IMR-90 (cell line): ENCODE measurements around the gene WNT4. TPM values are rescaled to one million over a fixed set of nuclear protein-coding genes. Genes with fewer than 3 reads are reported as not detected.

ENCODE experiments used
- ATAC-seq: fragments of 200-7000 bp; cut with Tn5 transposase; 2 replicates; pipeline ENCODE4 v1.9.1; 2020; ENCODE audit warnings: low read depth, mild to moderate bottlenecking, moderate library complexity
- BruUV-seq: library from RNA; stranded (reverse); fragments of 400-500 nt; replicated peaks from 2 replicates; lab custom pipeline; 2021; lab: Mats Ljungman, UMichigan
- CTCF ChIA-PET: fragments of 300-600 bp; formaldehyde crosslinking; extraction: SDS; loops from one replicate; lab custom pipeline; 2021; ENCODE audit warnings: antibody characterized with exemption; lab: Yijun Ruan, JAX
- POLR2A ChIA-PET: fragments of 300-600 bp; sonication (Branson Sonifier 250); formaldehyde crosslinking; loops from one replicate; lab custom pipeline; 2022; ENCODE audit warnings: antibody characterized with exemption; ENCODE audit not compliant: unreplicated experiment; lab: Charles Lee
- DNase-seq: peaks from one replicate; pipeline ENCODE4 v3.0.0; 2013
- H2AFZ ChIP-seq: replicated peaks from 2 replicates; pipeline ENCODE3; 2013; ENCODE audit warnings: low read length, mild to moderate bottlenecking; ENCODE audit not compliant: poor library complexity
- H2AK5ac ChIP-seq: 2 replicates; pipeline ENCODE4 v1.6.1; 2013; ENCODE audit warnings: low read depth, low read length, inconsistent platforms
- H2AK9ac ChIP-seq: replicated peaks from 2 replicates; pipeline ENCODE3; 2013; ENCODE audit warnings: mild to moderate bottlenecking, low read depth, low read length, moderate library complexity; ENCODE audit not compliant: poor library complexity
- H2BK120ac ChIP-seq: 2 replicates; pipeline ENCODE4 v1.6.1; 2013; ENCODE audit warnings: low read depth, low read length, inconsistent platforms
- H2BK15ac ChIP-seq: 3 replicates; pipeline ENCODE4 v1.6.1; 2013; ENCODE audit warnings: low read depth, low read length, inconsistent platforms
- H2BK20ac ChIP-seq: 2 replicates; pipeline ENCODE4 v1.6.1; 2013; ENCODE audit warnings: low read depth, mild to moderate bottlenecking, inconsistent platforms, low read length, moderate library complexity
- H2BK5ac ChIP-seq: 2 replicates; pipeline ENCODE4 v1.6.1; 2013; ENCODE audit warnings: mild to moderate bottlenecking, low read depth, low read length, inconsistent platforms; ENCODE audit not compliant: poor library complexity, severe bottlenecking
- H3K14ac ChIP-seq: replicated peaks from 2 replicates; pipeline ENCODE4 v1.6.1; 2013; ENCODE audit warnings: low read depth, low read length, inconsistent platforms
- H3K18ac ChIP-seq: 2 replicates; pipeline ENCODE4 v1.6.1; 2013; ENCODE audit warnings: low read depth, low read length, control low read depth
- H3K23ac ChIP-seq: 2 replicates; pipeline ENCODE4 v1.6.1; 2013; ENCODE audit warnings: low read depth, low read length, inconsistent platforms
- H3K27ac ChIP-seq: 2 replicates; pipeline ENCODE4 v1.5.1; 2013; ENCODE audit warnings: mild to moderate bottlenecking, control low read depth, low read length; ENCODE audit not compliant: insufficient read depth
- H3K27me3 ChIP-seq: 2 replicates; pipeline ENCODE4 v1.6.1; 2013; ENCODE audit warnings: low read length; ENCODE audit not compliant: control insufficient read depth, insufficient read depth
- H3K36me3 ChIP-seq: 2 replicates; pipeline ENCODE4 v1.6.1; 2013; ENCODE audit warnings: low read length, mixed read lengths; ENCODE audit not compliant: control insufficient read depth, insufficient read depth
- H3K4ac ChIP-seq: 2 replicates; pipeline ENCODE4 v1.6.1; 2013; ENCODE audit warnings: low read depth, low read length, inconsistent platforms
- H3K4me1 ChIP-seq: 2 replicates; pipeline ENCODE4 v1.6.1; 2013; ENCODE audit warnings: low read length, mixed read lengths; ENCODE audit not compliant: control insufficient read depth, insufficient read depth
- H3K4me2 ChIP-seq: 2 replicates; pipeline ENCODE4 v1.6.1; 2013; ENCODE audit warnings: low read depth, mild to moderate bottlenecking, control low read depth, low read length, moderate library complexity
- H3K4me3 ChIP-seq: 2 replicates; pipeline ENCODE4 v1.5.1; 2013; ENCODE audit warnings: low read depth, mild to moderate bottlenecking, control low read depth, low read length, moderate library complexity; ENCODE audit not compliant: insufficient read depth
- H3K56ac ChIP-seq: 2 replicates; pipeline ENCODE4 v1.6.1; 2013; ENCODE audit warnings: low read length, inconsistent platforms; ENCODE audit not compliant: insufficient read depth; ENCODE audit errors: extremely low read depth
- H3K79me1 ChIP-seq, 2 experiments: 2 replicates each; pipeline ENCODE4 v1.6.1; 2013; ENCODE audit warnings: low read length in 2 of 2, inconsistent platforms in 1 of 2, low read depth in 1 of 2
- H3K9ac ChIP-seq: 2 replicates; pipeline ENCODE4 v1.6.1; 2013; ENCODE audit warnings: low read depth, low read length, control low read depth
- H3K9me1 ChIP-seq: 2 replicates; pipeline ENCODE4 v1.6.1; 2013; ENCODE audit warnings: low read length, inconsistent platforms; ENCODE audit not compliant: insufficient read depth
- H3K9me3 ChIP-seq: 2 replicates; pipeline ENCODE4 v1.6.1; 2013; ENCODE audit warnings: low read length; ENCODE audit not compliant: control insufficient read depth, insufficient read depth
- H4K20me1 ChIP-seq: 2 replicates; pipeline ENCODE4 v1.6.1; 2013; ENCODE audit warnings: low read length, inconsistent platforms; ENCODE audit not compliant: insufficient read depth
- H4K5ac ChIP-seq: 2 replicates; pipeline ENCODE4 v1.6.1; 2013; ENCODE audit warnings: mild to moderate bottlenecking, low read depth, low read length, control low read depth
- H4K8ac ChIP-seq, 2 experiments: 2 replicates each; pipeline ENCODE4 v1.6.1; 2013; ENCODE audit warnings: low read depth in 2 of 2, low read length in 2 of 2, control low read depth in 1 of 2, inconsistent platforms in 1 of 2
- H4K91ac ChIP-seq: 2 replicates; pipeline ENCODE4 v1.6.1; 2013; ENCODE audit warnings: low read depth, low read length, inconsistent platforms; ENCODE audit not compliant: insufficient read depth
- BHLHE40 ChIP-seq: fragments of 150-350 bp; IDR thresholded peaks from 2 replicates; pipeline ENCODE4 v1.6.1; 2016; ENCODE audit warnings: mild to moderate bottlenecking, low read depth, low read length
- CEBPB ChIP-seq: IDR thresholded peaks from 2 replicates; pipeline ENCODE4 v1.6.1; 2012; ENCODE audit warnings: low read depth, low read length, improper control_type of control experiment
- CHD1 ChIP-seq: IDR thresholded peaks from 2 replicates; pipeline ENCODE4 v1.6.1; 2012; ENCODE audit warnings: low read depth, low read length, improper control_type of control experiment
- CTCF ChIP-seq: conservative IDR thresholded peaks from 2 replicates; pipeline ENCODE4 v1.5.1; 2012; ENCODE audit warnings: mild to moderate bottlenecking, low read depth, low read length, improper control_type of control experiment
- ELK1 ChIP-seq: fragments of 150-350 bp; IDR thresholded peaks from 2 replicates; pipeline ENCODE4 v1.6.1; 2016; ENCODE audit warnings: low read depth, mild to moderate bottlenecking, low read length, moderate library complexity, borderline replicate concordance
- FOS ChIP-seq: fragments of 150-350 bp; IDR thresholded peaks from 2 replicates; pipeline ENCODE4 v1.6.1; 2016; ENCODE audit warnings: low read depth, low read length
- MAFK ChIP-seq: IDR thresholded peaks from 2 replicates; pipeline ENCODE4 v1.6.1; 2012; ENCODE audit warnings: low read depth, low read length, improper control_type of control experiment
- MAZ ChIP-seq: IDR thresholded peaks from 2 replicates; pipeline ENCODE4 v1.6.1; 2012; ENCODE audit warnings: low read depth, mild to moderate bottlenecking, low read length, improper control_type of control experiment, moderate library complexity, borderline replicate concordance
- MXI1 ChIP-seq: IDR thresholded peaks from 2 replicates; pipeline ENCODE4 v1.6.1; 2012; ENCODE audit warnings: low read depth, mild to moderate bottlenecking, low read length, moderate library complexity, borderline replicate concordance
- NFE2L2 ChIP-seq: fragments of 150-350 bp; IDR thresholded peaks from 2 replicates; pipeline ENCODE4 v1.6.1; 2016; ENCODE audit warnings: low read depth, mild to moderate bottlenecking, low read length
- POLR2A ChIP-seq: IDR thresholded peaks from 2 replicates; pipeline ENCODE4 v1.6.1; 2012; ENCODE audit warnings: mild to moderate bottlenecking, low read depth, low read length
- RAD21 ChIP-seq: IDR thresholded peaks from 2 replicates; pipeline ENCODE4 v1.6.1; 2012; ENCODE audit warnings: low read length, improper control_type of control experiment
- RCOR1 ChIP-seq: IDR thresholded peaks from 2 replicates; pipeline ENCODE4 v1.6.1; 2012; ENCODE audit warnings: mild to moderate bottlenecking, low read length, improper control_type of control experiment; ENCODE audit not compliant: insufficient replicate concordance
- RFX5 ChIP-seq: IDR thresholded peaks from 2 replicates; pipeline ENCODE4 v1.8.0; 2012; ENCODE audit warnings: low read depth, mild to moderate bottlenecking, low read length, moderate library complexity
- SMC3 ChIP-seq: fragments of 150-350 bp; IDR thresholded peaks from 2 replicates; pipeline ENCODE4 v1.6.1; 2016; ENCODE audit warnings: low read depth, mild to moderate bottlenecking, antibody characterized with exemption, low read length, moderate library complexity
- USF2 ChIP-seq: fragments of 150-350 bp; IDR thresholded peaks from 2 replicates; pipeline ENCODE4 v1.6.1; 2017; ENCODE audit warnings: mild to moderate bottlenecking, antibody characterized with exemption, low read length, low read depth
- WGBS, 2 experiments: methylation state at CpG; one replicate each; pipeline versions ENCODE4 v1.1.5 to v1.1.7; 2013; ENCODE audit warnings: missing lambda C conversion rate in 2 of 2; ENCODE audit not compliant: insufficient read length in 1 of 2; ENCODE audit errors: extremely low coverage in 2 of 2; 5-methylcytosine and 5-hydroxymethylcytosine counted together
- dilution Hi-C: fragments of 300-500 bp; cut with HindIII; formaldehyde crosslinking; loops from one replicate; pipeline ENCODE4 v1.14.3; 2018; ENCODE audit warnings: low sequenced_read_pairs; ENCODE audit not compliant: unreplicated experiment
- in situ Hi-C: fragments of 300-500 bp; cut with MboI; formaldehyde crosslinking; loops from 3 replicates; pipeline ENCODE4 v1.14.3; 2019; ENCODE audit warnings: low sequenced_read_pairs, inconsistent platforms, mixed read lengths
- intact Hi-C: fragments of 100-400 bp; cut with micrococcal nuclease; formaldehyde crosslinking; loops from 2 replicates; pipeline ENCODE4 v1.10.0; 2022
- polyA plus RNA-seq, 3 experiments: library from polyadenylated mRNA; depleted of rRNA; stranded (reverse); fragments of >200 nt; gene quantifications; 2 replicates each; pipeline ENCODE4 v1.2.3, GENCODE V29; 2012; ENCODE audit warnings: low replicate concordance in 1 of 3
- total RNA-seq: library from RNA; depleted of rRNA; stranded (reverse); fragments of >200 nt; gene quantifications from 2 replicates; pipeline ENCODE4 v1.2.3, GENCODE V29; 2012

WNT4 gene
- total and polyA plus RNA-seq, 2 of the 4 experiments (the other 2 are of a cell fraction) = not detected

GRCh38 chr1:22128392-22128791 is 14.5 kb downstream of the WNT4 start:
- no peak overlapping the region for H3K4me3 ChIP-seq
- H3K4me1 ChIP-seq = peaks cover 4% of the 10 kb centered on the region
- H2BK120ac ChIP-seq = no peak overlapping the region
- no peak overlapping the region for H4K5ac ChIP-seq
- peaks cover 0 to 7% of the 10 kb centered on the region in 2 experiments; a peak in 2 of 4 replicates for H3K79me1 ChIP-seq
- no peak overlapping the region for H4K8ac ChIP-seq
- no peak overlapping the region for H3K4ac ChIP-seq
- ChIA-PET POLR2A (interaction anchor here (0.6 kb wide), 1 partner anchor 19 kb away, joined by 7 read pairs; no protein-coding TSS in a partner anchor), CTCF (no interaction called here)
- H3K9ac ChIP-seq = no peak overlapping the region
- no peak overlapping the region for H2AK5ac ChIP-seq
- no peak overlapping the region for H2BK5ac ChIP-seq
- H2BK15ac ChIP-seq = no peak overlapping the region
- intact Hi-C loops = no loop called here
- no peak for ATAC-seq
- peaks cover 31% of the 10 kb centered on the region for H4K20me1 ChIP-seq
- dilution Hi-C loops = no loop called here
- H3K56ac ChIP-seq = no peak overlapping the region
- H3K4me2 ChIP-seq = no peak overlapping the region
- no peaks in the 10 kb centered on the region for H3K9me3 ChIP-seq
- no peak overlapping the region for H2AK9ac ChIP-seq
- H2BK20ac ChIP-seq = no peak overlapping the region
- no peak overlapping the region for H3K23ac ChIP-seq
- H3K27me3 ChIP-seq = peaks cover 2% of the 10 kb centered on the region; the same call in 1 of the 2 replicates
- DNase-seq = no peak
- in situ Hi-C loops = no loop called here
- no peak overlapping the region for H3K18ac ChIP-seq
- no peak overlapping the region for H4K91ac ChIP-seq
- no peak overlapping the region for H2AFZ ChIP-seq
- H3K9me1 ChIP-seq = peaks cover 15% of the 10 kb centered on the region; the same call in 1 of the 2 replicates
- 67% methylated on average over 2 of the region's 12 CpGs; no CpG with 5 or more reads in 1 of the 2 experiments for WGBS, 2 experiments
- no peak overlapping the region for H3K27ac ChIP-seq
- TF ChIP-seq MAZ (no peak), NFE2L2 (no peak), MAFK (no peak), BHLHE40 (no peak), CTCF (no peak), RFX5 (no peak), CHD1 (no peak), ELK1 (no peak), RCOR1 (no peak), RAD21 (no peak), SMC3 (no peak), POLR2A (no peak), USF2 (no peak), MXI1 (no peak), FOS (no peak), CEBPB (no peak)
- H3K36me3 ChIP-seq = no peaks in the 10 kb centered on the region
- no peak overlapping the region for H3K14ac ChIP-seq
- no TSS peak for BruUV-seq
